Caco-2 (cell line): ENCODE results near the gene NEURL1B. TPM values are rescaled to one million over a fixed set of nuclear protein-coding genes. Genes with fewer than 3 reads are reported as not detected.

ENCODE experiments used
- BruUV-seq: library from RNA; stranded (reverse); fragments of 400-500 nt; replicated peaks from 2 replicates; lab custom pipeline; 2021; lab: Mats Ljungman, UMichigan
- CTCF ChIA-PET: fragments of 300-600 bp; sonication (Branson Sonifier 250); formaldehyde crosslinking; loops from one replicate; lab custom pipeline; 2022; ENCODE audit warnings: antibody characterized with exemption; lab: Charles Lee
- POLR2A ChIA-PET: fragments of 300-600 bp; sonication (Branson Sonifier 250); formaldehyde crosslinking; loops from one replicate; lab custom pipeline; 2022; ENCODE audit warnings: antibody characterized with exemption; lab: Charles Lee
- DNase-seq, 2 experiments: peaks; one replicate each; pipeline versions ENCODE4 v3.0.0 to v3.0.0-alpha.2; 2020 to 2022
- H3K27me3 ChIP-seq: replicated peaks from 2 replicates; pipeline ENCODE4 v1.6.0; 2011; ENCODE audit warnings: low read length; ENCODE audit not compliant: control insufficient read depth, insufficient read depth
- H3K36me3 ChIP-seq: 2 replicates; pipeline ENCODE4 v1.5.1; 2011; ENCODE audit warnings: low read length; ENCODE audit not compliant: control insufficient read depth, insufficient read depth
- H3K4me1 ChIP-seq: fragments of 250-450 bp; sonication (Bioruptor Pico); 2 replicates; pipeline ENCODE4 v1.5.1; 2020; ENCODE audit warnings: mild to moderate bottlenecking
- H3K4me3 ChIP-seq: 2 replicates; pipeline ENCODE4 v1.5.1; 2011; ENCODE audit warnings: low read depth, mild to moderate bottlenecking, control low read depth, low read length
- H3K9me3 ChIP-seq: fragments of 250-450 bp; sonication (Bioruptor Pico); 2 replicates; pipeline ENCODE4 v1.5.1; 2020; ENCODE audit warnings: mild to moderate bottlenecking, moderate library complexity
- H3K27ac Mint-ChIP-seq: one replicate; pipeline ENCODE4 v1.8.0; 2022; ENCODE audit warnings: mixed read lengths; ENCODE audit not compliant: unreplicated experiment
- H3K27me3 Mint-ChIP-seq: one replicate; pipeline ENCODE4 v1.8.0; 2022; ENCODE audit warnings: mixed read lengths; ENCODE audit not compliant: insufficient read depth, unreplicated experiment
- H3K36me3 Mint-ChIP-seq: one replicate; pipeline ENCODE4 v1.8.0; 2022; ENCODE audit warnings: mild to moderate bottlenecking, mixed read lengths; ENCODE audit not compliant: insufficient read depth, unreplicated experiment
- H3K4me1 Mint-ChIP-seq: one replicate; pipeline ENCODE4 v1.8.0; 2022; ENCODE audit warnings: low read depth, mixed read lengths; ENCODE audit not compliant: unreplicated experiment
- H3K4me3 Mint-ChIP-seq: one replicate; pipeline ENCODE4 v1.8.0; 2022; ENCODE audit warnings: mild to moderate bottlenecking, moderate library complexity, mixed read lengths; ENCODE audit not compliant: unreplicated experiment
- H3K9me3 Mint-ChIP-seq: one replicate; pipeline ENCODE4 v1.8.0; 2022; ENCODE audit warnings: mixed read lengths; ENCODE audit not compliant: unreplicated experiment
- CTCF ChIP-seq, 2 experiments: fragments of 200-600 bp in 1 of 2; IDR thresholded peaks; 1 replicate in 1 of 2; 2 replicates in 1 of 2; pipeline versions ENCODE4 v1.5.1 to v1.8.0; 2011 to 2022; ENCODE audit warnings: antibody characterized with exemption in 1 of 2, control low read depth in 1 of 2, inconsistent platforms in 1 of 2, low read depth in 1 of 2, low read length in 1 of 2, mild to moderate bottlenecking in 1 of 2, moderate library complexity in 1 of 2; ENCODE audit not compliant: insufficient read depth in 1 of 2, severe bottlenecking in 1 of 2, unreplicated experiment in 1 of 2
- intact Hi-C: fragments of 100-400 bp; cut with micrococcal nuclease; formaldehyde crosslinking; loops from one replicate; pipeline ENCODE4 v1.10.0; 2022; ENCODE audit not compliant: unreplicated experiment
- total RNA-seq: library from RNA; stranded (reverse); gene quantifications from 2 replicates; pipeline ENCODE4 v1.2.3, GENCODE V29; 2022

The NEURL1B gene
- total RNA-seq, 1 experiment from 2014 or later, result 7.6 TPM

- H3K4me3 Mint-ChIP-seq, result no peak overlapping the region
- no peak overlapping the region for H3K27ac Mint-ChIP-seq
- no peaks in the 10 kb centered on the region for H3K36me3 Mint-ChIP-seq
Observed at GRCh38 chr5:172630082-172630481, 11.0 kb upstream of the NEURL1B start.

GRCh38 chr5:172630482-172630881 is 10.6 kb upstream of the NEURL1B start:
- Histone ChIP-seq H3K27me3 (no peaks in the 10 kb centered on the region), H3K36me3 (no peaks in the 10 kb centered on the region), H3K4me3 (no peak overlapping the region), H3K9me3 (no peaks in the 10 kb centered on the region), H3K4me1 (no peaks in the 10 kb centered on the region)
- peaks cover 2% of the 10 kb centered on the region for H3K27me3 Mint-ChIP-seq
- H3K4me3 Mint-ChIP-seq, result no peak overlapping the region
- no peaks in the 10 kb centered on the region for H3K4me1 Mint-ChIP-seq
- H3K9me3 Mint-ChIP-seq, result no peaks in the 10 kb centered on the region
- no peak overlapping the region for H3K27ac Mint-ChIP-seq
- ChIA-PET CTCF (no interaction called here), POLR2A (no interaction called here)
- H3K36me3 Mint-ChIP-seq, result no peaks in the 10 kb centered on the region
- no TSS peak for BruUV-seq
- no peak for TF ChIP-seq CTCF (IDR thresholded peaks at IDR 0.05; ENCODE audit: insufficient read depth in 1 of 2, low read depth in 1 of 2, low read length in 1 of 2, severe bottlenecking in 1 of 2, unreplicated experiment in 1 of 2)
- DNase-seq, result no peak
- intact Hi-C loops, result no loop called here

More at GRCh38 chr5:172630082-172630481, 11.0 kb upstream of the NEURL1B start:
- Mint-ChIP-seq H3K27me3 (peaks cover 2% of the 10 kb centered on the region), H3K9me3 (no peaks in the 10 kb centered on the region), H3K4me1 (no peaks in the 10 kb centered on the region)
- no peak for DNase-seq
- Histone ChIP-seq H3K36me3 (no peaks in the 10 kb centered on the region), H3K4me3 (no peak overlapping the region), H3K4me1 (no peaks in the 10 kb centered on the region), H3K27me3 (no peaks in the 10 kb centered on the region), H3K9me3 (no peaks in the 10 kb centered on the region)
- no peak for TF ChIP-seq CTCF (IDR thresholded peaks at IDR 0.05; ENCODE audit: insufficient read depth in 1 of 2, low read depth in 1 of 2, low read length in 1 of 2, severe bottlenecking in 1 of 2, unreplicated experiment in 1 of 2)
- BruUV-seq, result no TSS peak
- ChIA-PET CTCF (interaction anchor here (0.6 kb wide), 1 partner anchor 575 kb away, joined by 3 read pairs; no protein-coding TSS in a partner anchor), POLR2A (no interaction called here)
- intact Hi-C loops, result no loop called here

GRCh38 chr5:172630986-172631385 is 10.1 kb upstream of the NEURL1B start:
- Histone ChIP-seq H3K9me3 (no peaks in the 10 kb centered on the region), H3K4me3 (no peak overlapping the region), H3K27me3 (no peaks in the 10 kb centered on the region), H3K36me3 (no peaks in the 10 kb centered on the region), H3K4me1 (no peaks in the 10 kb centered on the region)
- ChIA-PET POLR2A (no interaction called here), CTCF (no interaction called here)
- Mint-ChIP-seq H3K4me1 (no peaks in the 10 kb centered on the region), H3K27ac (no peak overlapping the region), H3K36me3 (no peaks in the 10 kb centered on the region), H3K27me3 (peaks cover 2% of the 10 kb centered on the region), H3K4me3 (no peak overlapping the region), H3K9me3 (no peaks in the 10 kb centered on the region)
- intact Hi-C loops, result no loop called here
- no peak for TF ChIP-seq CTCF (IDR thresholded peaks at IDR 0.05; ENCODE audit: insufficient read depth in 1 of 2, low read depth in 1 of 2, low read length in 1 of 2, severe bottlenecking in 1 of 2, unreplicated experiment in 1 of 2)
- DNase-seq, result no peak
- BruUV-seq, result no TSS peak
